Immature natural killer cell (primary cell): Measurements from ENCODE around the gene NFATC2IP. TPM values are rescaled to one million over a fixed set of nuclear protein-coding genes. Genes with fewer than 3 reads are reported as not detected.
"Not testable (repeated sequence)": the region's sequence is repeated elsewhere in the genome, so short reads cannot be mapped to it uniquely, and the experiment has no call there.

Source experiments
- DNase-seq, 3 donors: peaks; one replicate each; pipeline ENCODE4 v3.0.0; 2022; ENCODE audit warnings: mixed read lengths in 1 of 3
- H3K27ac Mint-ChIP-seq, 6 donors: one replicate each; pipeline ENCODE4 v1.8.0; 2020; ENCODE audit warnings: mixed read lengths in 6 of 6, mild to moderate bottlenecking in 5 of 6, inconsistent platforms in 4 of 6, moderate library complexity in 3 of 6
- H3K27me3 Mint-ChIP-seq, 3 donors: one replicate each; pipeline ENCODE4 v1.8.0; 2020 to 2021; ENCODE audit warnings: low read depth in 3 of 3, mild to moderate bottlenecking in 3 of 3, mixed read lengths in 3 of 3, moderate library complexity in 3 of 3, inconsistent platforms in 1 of 3
- H3K36me3 Mint-ChIP-seq, 3 donors: one replicate each; pipeline ENCODE4 v1.8.0; 2020; ENCODE audit warnings: mixed read lengths in 3 of 3, inconsistent platforms in 2 of 3, mild to moderate bottlenecking in 2 of 3
- H3K4me1 Mint-ChIP-seq, 2 donors: one replicate each; pipeline ENCODE4 v1.8.0; 2020; ENCODE audit warnings: inconsistent platforms in 2 of 2, mild to moderate bottlenecking in 2 of 2, mixed read lengths in 2 of 2, moderate library complexity in 1 of 2
- H3K4me3 Mint-ChIP-seq, 5 donors: one replicate each; pipeline ENCODE4 v1.8.0; 2020; ENCODE audit warnings: mild to moderate bottlenecking in 5 of 5, mixed read lengths in 5 of 5, inconsistent platforms in 3 of 5, moderate library complexity in 3 of 5
- H3K9me3 Mint-ChIP-seq, 6 donors: one replicate each; pipeline ENCODE4 v1.8.0; 2020; ENCODE audit warnings: mild to moderate bottlenecking in 6 of 6, mixed read lengths in 6 of 6, inconsistent platforms in 4 of 6, moderate library complexity in 3 of 6
- polyA plus RNA-seq, 3 donors: library from polyadenylated mRNA; unstranded; fragments of 300-500 nt; fragmentation: Illumina TruSeq; gene quantifications; one replicate each; pipeline ENCODE4 v1.2.3, GENCODE V29; 2021

NFATC2IP gene
- polyA plus RNA-seq, 3 donors from 2014 or later: 22.2 to 37.3 (median 33.0) TPM

DNA sequence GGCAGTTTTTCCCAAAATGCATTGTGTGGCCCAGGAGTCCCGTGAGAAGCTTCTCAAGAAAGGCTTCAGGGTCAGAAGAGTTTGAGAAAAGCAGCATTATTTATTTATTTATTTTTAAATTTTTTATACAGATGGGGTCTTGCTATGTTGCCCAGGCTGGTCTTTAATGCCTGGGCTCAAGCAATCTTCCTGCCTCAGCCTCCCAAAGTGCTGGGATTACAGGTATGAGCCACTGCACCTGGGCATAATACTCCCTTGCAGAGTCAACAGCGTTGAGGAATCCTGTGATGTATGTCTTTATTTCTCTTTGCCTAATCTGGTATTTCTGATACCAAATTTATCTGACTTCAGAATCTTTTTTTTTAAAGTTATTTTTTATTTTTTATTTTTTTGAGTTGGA lies 49.3 kb downstream of the NFATC2IP start:
- Mint-ChIP-seq H3K9me3 (no peaks in the 10 kb centered on the region), H3K36me3 (no peaks in the 10 kb centered on the region), H3K4me3 (no peak overlapping the region), H3K27me3 (peaks cover 0 to 3% (median 0%) of the 10 kb centered on the region in 3 donors), H3K27ac (no peak overlapping the region), H3K4me1 (peaks cover 0 to 4% of the 10 kb centered on the region in 2 donors)
- DNase-seq: no peak

DNA sequence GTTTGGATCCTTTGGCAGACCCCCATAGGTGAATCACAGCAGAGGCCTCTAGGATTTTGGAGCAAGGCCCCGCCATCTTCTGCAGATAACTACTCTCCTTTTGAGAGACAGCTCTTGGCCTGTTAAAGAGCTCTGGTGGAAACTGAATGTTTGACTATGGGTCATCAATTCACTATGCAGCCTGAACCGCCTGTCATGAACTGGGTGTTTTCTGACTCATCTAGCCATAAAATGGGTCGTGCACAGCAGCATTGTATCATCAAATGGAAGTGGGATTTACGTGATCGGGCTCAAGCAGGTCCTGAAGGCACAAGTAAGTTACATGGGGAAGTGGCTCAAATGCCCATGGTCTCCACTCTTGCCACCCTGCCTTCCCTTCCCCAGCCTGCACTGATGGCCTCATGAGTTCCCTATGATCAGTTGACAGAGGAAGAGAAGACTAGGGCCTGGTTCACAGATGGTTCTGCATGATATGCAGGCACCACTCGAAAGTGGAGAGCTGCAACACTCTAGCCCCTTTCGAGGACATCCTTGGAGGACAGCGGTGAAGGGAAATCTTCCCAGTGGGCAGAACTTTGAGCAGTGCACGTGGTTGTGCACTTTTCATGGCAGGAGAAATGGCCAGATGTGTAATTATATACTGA lies 53.9 kb downstream of the NFATC2IP start:
- H3K27me3 Mint-ChIP-seq, H3K4me1 Mint-ChIP-seq, H3K4me3 Mint-ChIP-seq, H3K36me3 Mint-ChIP-seq, H3K27ac Mint-ChIP-seq, H3K9me3 Mint-ChIP-seq, DNase-seq: not testable (repeated sequence)

DNA sequence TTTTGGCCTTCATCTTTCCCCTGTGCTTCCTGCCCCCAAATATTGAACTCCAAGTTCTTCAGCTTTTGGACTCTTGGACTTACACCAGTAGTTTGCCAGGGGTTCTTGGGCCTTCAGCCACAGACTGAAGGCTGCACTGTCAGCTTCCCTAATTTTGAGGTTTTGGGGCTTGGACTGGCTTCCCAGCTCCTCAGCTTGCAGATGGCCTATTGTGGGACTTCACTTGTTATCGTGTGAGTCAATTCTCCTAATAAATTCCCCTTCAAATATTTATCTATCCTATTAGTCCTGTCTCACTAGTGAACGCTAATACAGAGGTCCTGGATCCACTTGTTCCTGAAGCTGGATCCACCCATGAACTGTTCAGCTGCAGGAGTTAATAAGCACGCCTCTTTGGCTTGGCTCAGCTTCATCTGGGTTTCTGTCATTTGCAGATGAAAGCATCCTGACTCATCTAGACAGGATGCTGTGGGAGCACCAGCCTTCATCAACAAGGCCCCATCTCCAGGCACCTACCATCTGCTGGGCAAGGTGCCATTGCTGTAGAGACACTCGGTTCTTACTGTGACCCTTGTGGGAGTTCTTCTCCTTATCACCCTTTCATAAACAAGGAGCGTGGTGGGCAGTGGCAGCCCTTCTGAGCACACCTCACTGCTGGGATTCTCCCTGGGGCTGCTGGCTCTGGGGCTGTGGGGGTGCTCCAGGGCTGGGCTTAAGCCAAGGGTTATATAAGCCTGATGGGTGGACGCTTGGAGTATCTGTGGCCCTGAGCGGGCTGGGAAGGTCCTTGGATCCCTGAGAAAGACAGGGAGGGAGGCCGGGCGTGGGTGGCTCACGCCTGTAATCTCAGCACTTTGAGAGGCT lies 57.2 kb downstream of the NFATC2IP start:
- Mint-ChIP-seq H3K4me3 (no peak overlapping the region), H3K27me3 (no peaks in the 10 kb centered on the region), H3K27ac (no peak overlapping the region), H3K36me3 (no peaks in the 10 kb centered on the region), H3K9me3 (no peaks in the 10 kb centered on the region), H3K4me1 (peaks cover 13 to 17% of the 10 kb centered on the region in 2 donors)
- DNase-seq: no peak

- no peak for DNase-seq
- peak overlapping the region in 1 of 5 donors; percentile 25 for H3K4me3 Mint-ChIP-seq
- H3K36me3 Mint-ChIP-seq: no peaks in the 10 kb centered on the region
- H3K27ac Mint-ChIP-seq: peak overlapping the region in 2 of 6 donors; percentile 35 to 74
- H3K4me1 Mint-ChIP-seq: peaks cover 15 to 22% of the 10 kb centered on the region in 2 donors
- H3K27me3 Mint-ChIP-seq: no peaks in the 10 kb centered on the region
- no peaks in the 10 kb centered on the region for H3K9me3 Mint-ChIP-seq
These were observed 58.5 kb downstream of the NFATC2IP start for GRCh38 chr16:29009050-29009837.

DNA sequence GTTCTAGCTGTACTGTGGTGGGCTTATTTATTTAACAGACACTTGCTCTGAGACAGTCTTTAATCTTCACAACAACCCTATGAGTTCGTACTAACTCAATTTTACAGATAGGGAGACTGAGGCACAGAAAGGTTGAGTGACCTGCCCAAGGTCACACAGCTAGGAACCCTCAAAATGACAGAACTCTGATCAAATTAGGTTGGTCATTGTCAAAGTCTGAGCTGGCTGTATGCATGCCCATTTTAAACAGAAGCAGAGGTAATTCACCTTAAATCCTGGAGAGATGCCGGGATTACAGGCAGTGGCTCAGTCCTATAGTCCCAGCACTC lies 59.1 kb downstream of the NFATC2IP start:
- Mint-ChIP-seq H3K9me3 (no peaks in the 10 kb centered on the region), H3K4me1 (peaks cover 15 to 22% of the 10 kb centered on the region in 2 donors), H3K27ac (no peak overlapping the region), H3K4me3 (no peak overlapping the region), H3K27me3 (no peaks in the 10 kb centered on the region), H3K36me3 (no peaks in the 10 kb centered on the region)
- no peak for DNase-seq

GRCh38 chr16:29011112-29011511 lies 60.4 kb downstream of the NFATC2IP start:
- Mint-ChIP-seq H3K4me1 (peaks cover 15 to 22% of the 10 kb centered on the region in 2 donors), H3K36me3 (no peaks in the 10 kb centered on the region), H3K4me3 (no peak overlapping the region), H3K9me3 (no peaks in the 10 kb centered on the region), H3K27me3 (no peaks in the 10 kb centered on the region), H3K27ac (no peak overlapping the region)
- no peak for DNase-seq

- Mint-ChIP-seq H3K27ac (peak overlapping the region in 1 of 6 donors; percentile 6), H3K36me3 (no peaks in the 10 kb centered on the region), H3K4me1 (peaks cover 15 to 22% of the 10 kb centered on the region in 2 donors), H3K4me3 (no peak overlapping the region), H3K27me3 (no peaks in the 10 kb centered on the region), H3K9me3 (no peaks in the 10 kb centered on the region)
- no peak for DNase-seq
These were observed 61.1 kb downstream of the NFATC2IP start for GRCh38 chr16:29011851-29012250.

- DNase-seq: peak in 2 of 3 donors; percentile 11 to 16
- no peaks in the 10 kb centered on the region for H3K36me3 Mint-ChIP-seq
- no peaks in the 10 kb centered on the region for H3K27me3 Mint-ChIP-seq
- peaks cover 13 to 22% of the 10 kb centered on the region in 2 donors for H3K4me1 Mint-ChIP-seq
- H3K27ac Mint-ChIP-seq: peak overlapping the region in 5 of 6 donors; percentile 6 to 66 (median 54)
- no peaks in the 10 kb centered on the region for H3K9me3 Mint-ChIP-seq
- H3K4me3 Mint-ChIP-seq: no peak overlapping the region
These were observed 62.3 kb downstream of the NFATC2IP start for GRCh38 chr16:29012913-29013553.

GRCh38 chr16:29014561-29015069 lies 63.9 kb downstream of the NFATC2IP start:
- no peak overlapping the region for H3K4me3 Mint-ChIP-seq
- no peaks in the 10 kb centered on the region for H3K9me3 Mint-ChIP-seq
- no peaks in the 10 kb centered on the region for H3K36me3 Mint-ChIP-seq
- H3K27me3 Mint-ChIP-seq: no peaks in the 10 kb centered on the region
- DNase-seq: no peak
- H3K27ac Mint-ChIP-seq: no peak overlapping the region
- peaks cover 8 to 15% of the 10 kb centered on the region in 2 donors for H3K4me1 Mint-ChIP-seq

Other genes with a start within 250 kb of the NFATC2IP start
- 100 to 1,000 TPM; 159 to 311 (median 198) TPM for gene EIF3C, start 239.5 kb upstream of the NFATC2IP start, polyA plus RNA-seq
- gene NPIPB9, start 199.2 kb upstream of the NFATC2IP start, polyA plus RNA-seq: not detected
- 10 to 100 TPM in 1 of 3 donors, 1 to 10 TPM in 2; 3.0 to 28.5 (median 9.7) TPM for gene ATXN2L, start 127.9 kb upstream of the NFATC2IP start, polyA plus RNA-seq
- gene TUFM, start 104.6 kb upstream of the NFATC2IP start, polyA plus RNA-seq: 100 to 1,000 TPM; 149 to 206 (median 153) TPM
- gene SH2B1, start 87.1 kb upstream of the NFATC2IP start, polyA plus RNA-seq: 1 to 10 TPM; 1.4 to 3.0 (median 1.6) TPM
- under 1 TPM in 1 of 3 donors, not detected in 2; 0.31 TPM for gene ATP2A1, start 72.4 kb upstream of the NFATC2IP start, polyA plus RNA-seq
- 10 to 100 TPM in 1 of 3 donors, 1 to 10 TPM in 2; 6.3 to 13.9 (median 9.6) TPM for gene RABEP2, start 25.7 kb upstream of the NFATC2IP start, polyA plus RNA-seq
- under 1 TPM; 0.18 to 0.29 (median 0.27) TPM for gene CD19, start 19.0 kb upstream of the NFATC2IP start, polyA plus RNA-seq
- 10 to 100 TPM; 21.1 to 53.1 (median 30.2) TPM for gene SPNS1, start 23.8 kb downstream of the NFATC2IP start, polyA plus RNA-seq
- gene LAT, start 34.1 kb downstream of the NFATC2IP start, polyA plus RNA-seq: 100 to 1,000 TPM; 198 to 343 (median 220) TPM